HepG2 (cell line): ENCODE data around the gene CPEB4. TPM values are rescaled to one million over a fixed set of nuclear protein-coding genes. Genes with fewer than 3 reads are reported as not detected.

ENCODE experiments used
- ARHGAP35 ChIP-seq: sonication (generic); formaldehyde crosslinking; IDR thresholded peaks from 2 replicates; pipeline ENCODE4 v1.9.0; 2022; ENCODE audit warnings: mild to moderate bottlenecking, inconsistent platforms, moderate library complexity, missing genetic modification reagents, borderline replicate concordance
- CEBPG ChIP-seq: IDR thresholded peaks from 2 replicates; pipeline ENCODE4 v1.6.1; 2016
- HDAC2 ChIP-seq: sonication (generic); formaldehyde crosslinking; IDR thresholded peaks from 2 replicates; pipeline ENCODE4 v1.4.0; 2020; ENCODE audit warnings: missing genetic modification reagents
- NFKB2 ChIP-seq: sonication (generic); formaldehyde crosslinking; IDR thresholded peaks from 2 replicates; pipeline ENCODE4 v1.4.0; 2020; ENCODE audit warnings: missing genetic modification reagents, borderline replicate concordance
- YEATS4 ChIP-seq: sonication (generic); formaldehyde crosslinking; IDR thresholded peaks from 2 replicates; pipeline ENCODE4 v1.4.0; 2020; ENCODE audit warnings: missing genetic modification reagents, borderline replicate concordance
- ZMYM2 ChIP-seq: sonication (generic); formaldehyde crosslinking; IDR thresholded peaks from 2 replicates; pipeline ENCODE4 v1.8.0; 2022; ENCODE audit warnings: mild to moderate bottlenecking, missing genetic modification reagents
- ZNF44 ChIP-seq: sonication (generic); formaldehyde crosslinking; IDR thresholded peaks from 2 replicates; pipeline ENCODE4 v1.5.1; 2020; ENCODE audit warnings: mild to moderate bottlenecking, missing genetic modification reagents
- ZNF891 ChIP-seq: sonication (generic); formaldehyde crosslinking; IDR thresholded peaks from 2 replicates; pipeline ENCODE4 v1.5.0; 2020; ENCODE audit warnings: mild to moderate bottlenecking, missing genetic modification reagents
- polyA plus RNA-seq, 8 experiments: library from polyadenylated mRNA; depleted of rRNA in 3 of 8; stranded (reverse) in 7 of 8; unstranded in 1 of 8; fragments of >200 nt; fragmentation: Illumina TruSeq in 4 of 8; extraction: Trizol in 4 of 8; gene quantifications; 2 replicates each; pipeline versions ENCODE4 v1.2.1 to v1.2.3, GENCODE V29; 2011 to 2016; ENCODE audit warnings: low read depth in 4 of 8, missing spikeins in 1 of 8, mixed read lengths in 1 of 8; ENCODE audit not compliant: insufficient read depth in 1 of 8
- total RNA-seq, 5 experiments: library from RNA; depleted of rRNA; stranded (reverse); fragments of >200 nt; fragmentation: Illumina TruSeq; extraction: Trizol; gene quantifications; 2 replicates each; pipeline ENCODE4 v1.2.3, GENCODE V29; 2016; ENCODE audit warnings: low read depth in 1 of 5
- TF ChIP-seq, protein P1 (sequence below): sonication (generic); formaldehyde crosslinking; IDR thresholded peaks from 2 replicates; pipeline ENCODE4 v1.5.0; 2020; ENCODE audit warnings: mild to moderate bottlenecking, missing genetic modification reagents, borderline replicate concordance
- TF ChIP-seq, protein P2 (sequence below): sonication (generic); formaldehyde crosslinking; conservative IDR thresholded peaks from 2 replicates; pipeline ENCODE4 v1.8.0; 2022; ENCODE audit warnings: missing genetic modification reagents
- TF ChIP-seq, protein P3 (sequence below): sonication (generic); formaldehyde crosslinking; IDR thresholded peaks from 2 replicates; pipeline ENCODE4 v1.4.0; 2020; ENCODE audit warnings: missing genetic modification reagents
- TF ChIP-seq, protein P4 (sequence below): sonication (generic); formaldehyde crosslinking; IDR thresholded peaks from 2 replicates; pipeline ENCODE4 v1.4.0; 2020; ENCODE audit warnings: missing genetic modification reagents
- TF ChIP-seq, protein P5 (sequence below): sonication (generic); formaldehyde crosslinking; IDR thresholded peaks from 2 replicates; pipeline ENCODE4 v1.5.1; 2020; ENCODE audit warnings: missing genetic modification reagents, mild to moderate bottlenecking, borderline replicate concordance

CPEB4 gene
- total and polyA plus RNA-seq, 2 of the 13 experiments (the other 11 are each of a cell fraction or from before 2014, with no cell fraction given) = 7.7 to 26.7 TPM

DNA sequence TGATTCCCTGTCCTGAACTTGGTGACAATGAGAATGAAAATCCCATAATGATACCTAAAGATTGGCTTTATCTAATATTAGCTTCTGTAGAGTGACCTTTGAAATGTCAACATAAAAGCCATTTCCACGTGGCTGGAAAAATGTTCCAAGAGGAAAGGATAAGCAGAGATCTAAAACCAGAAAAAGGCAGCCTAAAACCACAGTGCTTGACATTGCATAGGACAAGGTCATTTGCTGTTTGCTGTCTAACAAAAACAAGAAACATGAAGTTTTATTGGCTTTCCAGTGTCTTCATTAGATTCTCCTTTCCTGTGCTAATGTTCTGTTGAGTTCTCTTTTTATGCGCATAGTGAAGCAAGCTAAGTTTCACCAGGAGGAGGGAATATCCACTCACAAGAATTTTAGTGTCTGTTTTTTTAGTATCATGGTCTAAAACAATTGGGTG is 44.6 kb downstream of the CPEB4 start (continued):
- TF ChIP-seq YEATS4 (peak; percentile 77; the same call in 1 of the 2 replicates), CEBPG (peak; percentile 78), HDAC2 (CRISPR knock-in tag) (peak; percentile 87), ZMYM2 (peak; percentile 56; the same call in 1 of the 2 replicates), ZNF891 (no peak), NFKB2 (no peak), ARHGAP35 (no peak), ZNF44 (CRISPR knock-in tag) (no peak)
- TF ChIP-seq, protein P1, sequence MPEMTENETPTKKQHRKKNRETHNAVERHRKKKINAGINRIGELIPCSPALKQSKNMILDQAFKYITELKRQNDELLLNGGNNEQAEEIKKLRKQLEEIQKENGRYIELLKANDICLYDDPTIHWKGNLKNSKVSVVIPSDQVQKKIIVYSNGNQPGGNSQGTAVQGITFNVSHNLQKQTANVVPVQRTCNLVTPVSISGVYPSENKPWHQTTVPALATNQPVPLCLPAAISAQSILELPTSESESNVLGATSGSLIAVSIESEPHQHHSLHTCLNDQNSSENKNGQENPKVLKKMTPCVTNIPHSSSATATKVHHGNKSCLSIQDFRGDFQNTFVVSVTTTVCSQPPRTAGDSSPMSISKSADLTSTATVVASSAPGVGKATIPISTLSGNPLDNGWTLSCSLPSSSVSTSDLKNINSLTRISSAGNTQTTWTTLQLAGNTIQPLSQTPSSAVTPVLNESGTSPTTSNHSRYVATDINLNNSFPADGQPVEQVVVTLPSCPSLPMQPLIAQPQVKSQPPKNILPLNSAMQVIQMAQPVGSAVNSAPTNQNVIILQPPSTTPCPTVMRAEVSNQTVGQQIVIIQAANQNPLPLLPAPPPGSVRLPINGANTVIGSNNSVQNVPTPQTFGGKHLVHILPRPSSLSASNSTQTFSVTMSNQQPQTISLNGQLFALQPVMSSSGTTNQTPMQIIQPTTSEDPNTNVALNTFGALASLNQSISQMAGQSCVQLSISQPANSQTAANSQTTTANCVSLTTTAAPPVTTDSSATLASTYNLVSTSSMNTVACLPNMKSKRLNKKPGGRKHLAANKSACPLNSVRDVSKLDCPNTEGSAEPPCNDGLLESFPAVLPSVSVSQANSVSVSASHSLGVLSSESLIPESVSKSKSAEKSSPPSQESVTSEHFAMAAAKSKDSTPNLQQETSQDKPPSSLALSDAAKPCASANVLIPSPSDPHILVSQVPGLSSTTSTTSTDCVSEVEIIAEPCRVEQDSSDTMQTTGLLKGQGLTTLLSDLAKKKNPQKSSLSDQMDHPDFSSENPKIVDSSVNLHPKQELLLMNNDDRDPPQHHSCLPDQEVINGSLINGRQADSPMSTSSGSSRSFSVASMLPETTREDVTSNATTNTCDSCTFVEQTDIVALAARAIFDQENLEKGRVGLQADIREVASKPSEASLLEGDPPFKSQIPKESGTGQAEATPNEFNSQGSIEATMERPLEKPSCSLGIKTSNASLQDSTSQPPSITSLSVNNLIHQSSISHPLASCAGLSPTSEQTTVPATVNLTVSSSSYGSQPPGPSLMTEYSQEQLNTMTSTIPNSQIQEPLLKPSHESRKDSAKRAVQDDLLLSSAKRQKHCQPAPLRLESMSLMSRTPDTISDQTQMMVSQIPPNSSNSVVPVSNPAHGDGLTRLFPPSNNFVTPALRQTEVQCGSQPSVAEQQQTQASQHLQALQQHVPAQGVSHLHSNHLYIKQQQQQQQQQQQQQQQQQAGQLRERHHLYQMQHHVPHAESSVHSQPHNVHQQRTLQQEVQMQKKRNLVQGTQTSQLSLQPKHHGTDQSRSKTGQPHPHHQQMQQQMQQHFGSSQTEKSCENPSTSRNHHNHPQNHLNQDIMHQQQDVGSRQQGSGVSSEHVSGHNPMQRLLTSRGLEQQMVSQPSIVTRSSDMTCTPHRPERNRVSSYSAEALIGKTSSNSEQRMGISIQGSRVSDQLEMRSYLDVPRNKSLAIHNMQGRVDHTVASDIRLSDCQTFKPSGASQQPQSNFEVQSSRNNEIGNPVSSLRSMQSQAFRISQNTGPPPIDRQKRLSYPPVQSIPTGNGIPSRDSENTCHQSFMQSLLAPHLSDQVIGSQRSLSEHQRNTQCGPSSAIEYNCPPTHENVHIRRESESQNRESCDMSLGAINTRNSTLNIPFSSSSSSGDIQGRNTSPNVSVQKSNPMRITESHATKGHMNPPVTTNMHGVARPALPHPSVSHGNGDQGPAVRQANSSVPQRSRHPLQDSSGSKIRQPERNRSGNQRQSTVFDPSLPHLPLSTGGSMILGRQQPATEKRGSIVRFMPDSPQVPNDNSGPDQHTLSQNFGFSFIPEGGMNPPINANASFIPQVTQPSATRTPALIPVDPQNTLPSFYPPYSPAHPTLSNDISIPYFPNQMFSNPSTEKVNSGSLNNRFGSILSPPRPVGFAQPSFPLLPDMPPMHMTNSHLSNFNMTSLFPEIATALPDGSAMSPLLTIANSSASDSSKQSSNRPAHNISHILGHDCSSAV (CRISPR knock-in tag) = no peak
- TF ChIP-seq, protein P2, sequence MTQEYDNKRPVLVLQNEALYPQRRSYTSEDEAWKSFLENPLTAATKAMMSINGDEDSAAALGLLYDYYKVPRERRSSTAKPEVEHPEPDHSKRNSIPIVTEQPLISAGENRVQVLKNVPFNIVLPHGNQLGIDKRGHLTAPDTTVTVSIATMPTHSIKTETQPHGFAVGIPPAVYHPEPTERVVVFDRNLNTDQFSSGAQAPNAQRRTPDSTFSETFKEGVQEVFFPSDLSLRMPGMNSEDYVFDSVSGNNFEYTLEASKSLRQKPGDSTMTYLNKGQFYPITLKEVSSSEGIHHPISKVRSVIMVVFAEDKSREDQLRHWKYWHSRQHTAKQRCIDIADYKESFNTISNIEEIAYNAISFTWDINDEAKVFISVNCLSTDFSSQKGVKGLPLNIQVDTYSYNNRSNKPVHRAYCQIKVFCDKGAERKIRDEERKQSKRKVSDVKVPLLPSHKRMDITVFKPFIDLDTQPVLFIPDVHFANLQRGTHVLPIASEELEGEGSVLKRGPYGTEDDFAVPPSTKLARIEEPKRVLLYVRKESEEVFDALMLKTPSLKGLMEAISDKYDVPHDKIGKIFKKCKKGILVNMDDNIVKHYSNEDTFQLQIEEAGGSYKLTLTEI (CRISPR knock-in tag) = no peak
- TF ChIP-seq, protein P3, sequence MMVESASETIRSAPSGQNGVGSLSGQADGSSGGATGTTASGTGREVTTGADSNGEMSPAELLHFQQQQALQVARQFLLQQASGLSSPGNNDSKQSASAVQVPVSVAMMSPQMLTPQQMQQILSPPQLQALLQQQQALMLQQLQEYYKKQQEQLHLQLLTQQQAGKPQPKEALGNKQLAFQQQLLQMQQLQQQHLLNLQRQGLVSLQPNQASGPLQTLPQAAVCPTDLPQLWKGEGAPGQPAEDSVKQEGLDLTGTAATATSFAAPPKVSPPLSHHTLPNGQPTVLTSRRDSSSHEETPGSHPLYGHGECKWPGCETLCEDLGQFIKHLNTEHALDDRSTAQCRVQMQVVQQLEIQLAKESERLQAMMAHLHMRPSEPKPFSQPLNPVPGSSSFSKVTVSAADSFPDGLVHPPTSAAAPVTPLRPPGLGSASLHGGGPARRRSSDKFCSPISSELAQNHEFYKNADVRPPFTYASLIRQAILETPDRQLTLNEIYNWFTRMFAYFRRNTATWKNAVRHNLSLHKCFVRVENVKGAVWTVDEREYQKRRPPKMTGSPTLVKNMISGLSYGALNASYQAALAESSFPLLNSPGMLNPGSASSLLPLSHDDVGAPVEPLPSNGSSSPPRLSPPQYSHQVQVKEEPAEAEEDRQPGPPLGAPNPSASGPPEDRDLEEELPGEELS (CRISPR knock-in tag) = peak; percentile 94
- TF ChIP-seq, protein P4, sequence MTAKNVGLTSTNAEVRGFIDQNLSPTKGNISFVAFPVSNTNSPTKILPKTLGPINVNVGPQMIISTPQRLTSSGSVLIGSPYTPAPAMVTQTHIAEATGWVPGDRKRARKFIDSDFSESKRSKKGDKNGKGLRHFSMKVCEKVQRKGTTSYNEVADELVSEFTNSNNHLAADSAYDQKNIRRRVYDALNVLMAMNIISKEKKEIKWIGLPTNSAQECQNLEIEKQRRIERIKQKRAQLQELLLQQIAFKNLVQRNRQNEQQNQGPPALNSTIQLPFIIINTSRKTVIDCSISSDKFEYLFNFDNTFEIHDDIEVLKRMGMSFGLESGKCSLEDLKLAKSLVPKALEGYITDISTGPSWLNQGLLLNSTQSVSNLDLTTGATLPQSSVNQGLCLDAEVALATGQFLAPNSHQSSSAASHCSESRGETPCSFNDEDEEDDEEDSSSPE (CRISPR knock-in tag) = peak; percentile 50; the same call in 1 of the 2 replicates
- TF ChIP-seq, protein P5, sequence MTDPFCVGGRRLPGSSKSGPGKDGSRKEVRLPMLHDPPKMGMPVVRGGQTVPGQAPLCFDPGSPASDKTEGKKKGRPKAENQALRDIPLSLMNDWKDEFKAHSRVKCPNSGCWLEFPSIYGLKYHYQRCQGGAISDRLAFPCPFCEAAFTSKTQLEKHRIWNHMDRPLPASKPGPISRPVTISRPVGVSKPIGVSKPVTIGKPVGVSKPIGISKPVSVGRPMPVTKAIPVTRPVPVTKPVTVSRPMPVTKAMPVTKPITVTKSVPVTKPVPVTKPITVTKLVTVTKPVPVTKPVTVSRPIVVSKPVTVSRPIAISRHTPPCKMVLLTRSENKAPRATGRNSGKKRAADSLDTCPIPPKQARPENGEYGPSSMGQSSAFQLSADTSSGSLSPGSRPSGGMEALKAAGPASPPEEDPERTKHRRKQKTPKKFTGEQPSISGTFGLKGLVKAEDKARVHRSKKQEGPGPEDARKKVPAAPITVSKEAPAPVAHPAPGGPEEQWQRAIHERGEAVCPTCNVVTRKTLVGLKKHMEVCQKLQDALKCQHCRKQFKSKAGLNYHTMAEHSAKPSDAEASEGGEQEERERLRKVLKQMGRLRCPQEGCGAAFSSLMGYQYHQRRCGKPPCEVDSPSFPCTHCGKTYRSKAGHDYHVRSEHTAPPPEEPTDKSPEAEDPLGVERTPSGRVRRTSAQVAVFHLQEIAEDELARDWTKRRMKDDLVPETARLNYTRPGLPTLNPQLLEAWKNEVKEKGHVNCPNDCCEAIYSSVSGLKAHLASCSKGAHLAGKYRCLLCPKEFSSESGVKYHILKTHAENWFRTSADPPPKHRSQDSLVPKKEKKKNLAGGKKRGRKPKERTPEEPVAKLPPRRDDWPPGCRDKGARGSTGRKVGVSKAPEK = no peak
